HG03378 (cell line): Measurements from ENCODE around the gene JADE2.
"Not testable (repeated sequence)": the region's sequence is repeated elsewhere in the genome, so short reads cannot be mapped to it uniquely, and the experiment has no call there.

ENCODE experiments used
- ATAC-seq: cut with Tn5 transposase; IDR thresholded peaks from one replicate; pipeline ENCODE4 v1.9.1; 2021; ENCODE audit warnings: mild to moderate bottlenecking, moderate library complexity; ENCODE audit not compliant: unreplicated experiment

JADE2 gene

GRCh38 chr5:134506054-134507039 lies 19.1 kb upstream of the JADE2 start:
- no peak for ATAC-seq

- ATAC-seq = no peak
Measured at GRCh38 chr5:134507452-134507851, 18.0 kb upstream of the JADE2 start.

GRCh38 chr5:134508521-134509195 lies 16.8 kb upstream of the JADE2 start:
- no peak for ATAC-seq

GRCh38 chr5:134509308-134510040 lies 16.0 kb upstream of the JADE2 start:
- no peak for ATAC-seq

- no peak for ATAC-seq
Measured at GRCh38 chr5:134510970-134511795, 14.3 kb upstream of the JADE2 start.

GRCh38 chr5:134511796-134512660 lies 13.4 kb upstream of the JADE2 start:
- no peak for ATAC-seq

GRCh38 chr5:134512661-134512999 lies 12.8 kb upstream of the JADE2 start:
- no peak for ATAC-seq

GRCh38 chr5:134515801-134516200 lies 9.7 kb upstream of the JADE2 start:
- no peak for ATAC-seq

- ATAC-seq = not testable (repeated sequence)
Measured at GRCh38 chr5:134516984-134517383, 8.5 kb upstream of the JADE2 start.

GRCh38 chr5:134517553-134517952 lies 7.9 kb upstream of the JADE2 start:
- no peak for ATAC-seq

GRCh38 chr5:134519989-134520388 lies 5.5 kb upstream of the JADE2 start:
- no peak for ATAC-seq

- no peak for ATAC-seq
Measured at GRCh38 chr5:134521841-134522240, 3.6 kb upstream of the JADE2 start.

- no peak for ATAC-seq
Measured at GRCh38 chr5:134523543-134524271, 1.8 kb upstream of the JADE2 start.

GRCh38 chr5:134524272-134524825 lies 1.1 kb upstream of the JADE2 start:
- no peak for ATAC-seq

- no peak for ATAC-seq
Measured at GRCh38 chr5:134525683-134526482, 413 bp downstream of the JADE2 start.

- no peak for ATAC-seq
Measured at GRCh38 chr5:134526483-134527155, 1.1 kb downstream of the JADE2 start.
